ENCODE data around the gene NDUFB3. TPM values are rescaled to one million over a fixed set of nuclear protein-coding genes. Genes with fewer than 3 reads are reported as not detected.

Gene NDUFB3
- total and polyA plus RNA-seq, 11 donors = 197 to 496 (median 348) TPM

DNA sequence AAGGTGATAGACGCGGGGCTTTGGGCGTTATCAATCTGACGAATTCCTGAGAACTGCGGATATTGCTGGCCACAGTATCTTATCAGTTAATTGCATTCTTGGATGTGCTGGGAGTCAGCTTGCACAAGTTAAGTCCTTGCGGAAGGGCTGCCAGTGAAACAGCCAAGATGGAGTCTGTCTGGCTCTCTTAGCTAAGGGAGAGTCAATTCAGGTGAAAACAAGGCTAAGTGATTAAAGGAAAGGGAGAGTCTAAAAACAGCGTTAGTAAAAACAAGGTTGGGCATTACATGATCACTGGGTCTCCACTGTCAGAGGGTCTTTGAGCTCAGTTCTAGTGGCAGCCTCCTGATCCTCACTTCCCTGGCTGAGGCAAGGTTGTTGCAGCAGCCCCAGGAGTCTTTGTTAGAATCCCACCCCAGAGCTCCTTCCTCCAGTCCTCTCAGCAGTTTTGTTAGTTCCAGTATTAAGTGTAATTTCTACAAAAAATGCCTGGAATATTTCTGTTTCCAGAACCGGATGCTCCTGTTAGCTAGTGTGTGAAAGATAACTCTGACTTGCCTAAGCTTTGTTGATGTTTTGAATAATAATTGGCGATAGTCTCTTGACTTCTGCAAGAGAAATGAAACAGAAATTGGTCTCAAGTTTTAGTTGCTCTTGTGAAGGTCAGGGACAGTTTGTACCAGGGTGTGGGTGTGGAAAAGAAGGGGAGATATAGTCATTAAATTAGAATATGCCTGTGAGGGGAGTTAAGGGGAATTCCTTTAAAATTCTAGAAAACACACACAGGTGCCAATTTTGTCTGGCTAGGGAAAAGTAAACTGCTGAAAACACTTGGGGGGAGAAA is 54.7 kb downstream of the NDUFB3 start:
- 4 to 8% (median 5%) methylated on average over 9 of the region's 9 CpGs for WGBS, 4 donors
- no peaks in the 10 kb centered on the region for H3K9me3 ChIP-seq
- H3K27ac ChIP-seq = peak overlapping the region; percentile 94 to 100 (median 99)
- H3K4me3 ChIP-seq = peak overlapping the region in 9 of 12 donors; percentile 20 to 96 (median 41)
- ATAC-seq (peak in 3 of 4 donors; percentile 2 to 10 (median 5)), DNase-seq (no peak)
- no peaks in the 10 kb centered on the region for H3K27me3 ChIP-seq
- intact Hi-C loops (cut with DNase I) = no loop called here
- H3K36me3 ChIP-seq = peaks cover 0 to 40% (median 10%) of the 10 kb centered on the region in 9 donors
- no peak for TF ChIP-seq CTCF (IDR thresholded peaks at IDR 0.05)
- no peak for TF ChIP-seq POLR2A (IDR thresholded peaks at IDR 0.05)
- H3K4me1 ChIP-seq = peaks cover 33 to 100% (median 97%) of the 10 kb centered on the region in 12 donors

- H3K4me1 ChIP-seq = peaks cover 32 to 100% (median 98%) of the 10 kb centered on the region in 12 donors
- intact Hi-C loops (cut with DNase I) = no loop called here
- ATAC-seq = no peak
- H3K36me3 ChIP-seq = peaks cover 0 to 40% (median 10%) of the 10 kb centered on the region in 9 donors
- peak overlapping the region; percentile 94 to 100 (median 99) for H3K27ac ChIP-seq
- 16 to 33% (median 21%) methylated on average over 2 of the region's 2 CpGs for WGBS, 4 donors
- TF ChIP-seq CTCF (IDR thresholded peaks at IDR 0.05) (no peak), POLR2A (IDR thresholded peaks at IDR 0.05) (no peak)
- peak overlapping the region in 9 of 12 donors; percentile 20 to 96 (median 41) for H3K4me3 ChIP-seq
- H3K27me3 ChIP-seq = no peaks in the 10 kb centered on the region
- H3K9me3 ChIP-seq = no peaks in the 10 kb centered on the region
- DNase-seq = no peak
Observed at GRCh38 chr2:201127152-201127511, 55.3 kb downstream of the NDUFB3 start.

DNA sequence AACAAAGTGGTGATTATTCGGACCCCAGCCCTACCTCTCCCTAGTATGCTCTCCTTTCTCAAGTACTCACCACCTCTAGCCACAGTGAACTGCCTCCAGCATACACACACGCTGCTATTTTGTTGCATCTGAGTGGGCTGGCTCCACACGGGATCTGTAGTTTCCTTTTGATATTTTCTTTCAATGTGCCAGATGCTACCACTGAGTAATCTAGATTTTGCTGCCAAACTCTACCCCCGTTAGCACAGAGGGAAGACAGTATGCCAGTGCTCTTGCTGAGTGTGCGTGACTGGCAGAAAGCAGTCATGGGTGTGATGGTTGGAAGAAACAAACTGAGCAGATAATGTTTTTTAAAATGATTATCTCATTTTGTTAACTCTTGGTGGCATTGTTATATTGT is 55.8 kb downstream of the NDUFB3 start:
- H3K4me3 ChIP-seq = peak overlapping the region in 9 of 12 donors; percentile 20 to 96 (median 41)
- 5 to 11% (median 8%) methylated on average over 5 of the region's 5 CpGs for WGBS, 4 donors
- peaks cover 32 to 100% (median 98%) of the 10 kb centered on the region in 12 donors for H3K4me1 ChIP-seq
- peaks cover 0 to 38% (median 10%) of the 10 kb centered on the region in 9 donors for H3K36me3 ChIP-seq
- peak; percentile 16 to 40 (median 29) for ATAC-seq
- TF ChIP-seq POLR2A (IDR thresholded peaks at IDR 0.05) (peak in 1 of 2 donors; percentile 41), CTCF (IDR thresholded peaks at IDR 0.05) (no peak)
- peak overlapping the region; percentile 94 to 100 (median 99) for H3K27ac ChIP-seq
- intact Hi-C loops (cut with DNase I) = no loop called here
- DNase-seq = peak in 2 of 5 donors; percentile 44 to 51
- H3K9me3 ChIP-seq = no peaks in the 10 kb centered on the region
- H3K27me3 ChIP-seq = no peaks in the 10 kb centered on the region

DNA sequence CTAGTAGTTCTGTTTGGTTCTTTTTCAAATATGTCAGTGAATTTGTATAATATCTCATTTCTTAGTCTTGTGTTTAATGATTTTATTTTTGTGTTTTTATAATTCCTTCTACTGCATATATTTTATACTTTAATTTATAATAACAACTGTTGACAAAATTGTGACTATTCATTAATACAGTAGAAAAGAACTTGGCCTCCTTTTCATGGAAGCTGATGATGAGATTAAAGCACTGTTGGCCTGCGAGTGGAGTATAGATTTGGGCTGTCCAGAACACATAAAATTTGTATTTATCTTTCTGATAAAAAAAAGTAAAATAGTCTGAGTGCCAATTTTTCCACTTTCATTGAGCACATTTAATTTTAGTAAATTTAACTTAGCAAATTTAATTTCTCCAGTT is 56.2 kb downstream of the NDUFB3 start:
- H3K36me3 ChIP-seq = peaks cover 0 to 38% (median 14%) of the 10 kb centered on the region in 9 donors
- 24 to 44% (median 29%) methylated on average over 1 of the region's 1 CpG for WGBS, 4 donors
- DNase-seq (no peak), ATAC-seq (no peak)
- H3K4me1 ChIP-seq = peaks cover 32 to 100% (median 98%) of the 10 kb centered on the region in 12 donors
- H3K27ac ChIP-seq = peak overlapping the region; percentile 94 to 100 (median 99)
- intact Hi-C loops (cut with DNase I) = no loop called here
- TF ChIP-seq POLR2A (IDR thresholded peaks at IDR 0.05) (no peak), CTCF (IDR thresholded peaks at IDR 0.05) (no peak)
- peak overlapping the region in 9 of 12 donors; percentile 20 to 96 (median 41) for H3K4me3 ChIP-seq
- H3K27me3 ChIP-seq = no peaks in the 10 kb centered on the region
- no peaks in the 10 kb centered on the region for H3K9me3 ChIP-seq
